Hematopoietic multipotent progenitor cell treated with erythropoietin and hydrocortisone succinate and interleukin-3 and kit ligand, for 8 days (in vitro differentiated cells): ENCODE measurements around the gene TTLL8.
"Not testable (repeated sequence)": the region's sequence is repeated elsewhere in the genome, so short reads cannot be mapped to it uniquely, and the experiment has no call there.

Source experiments
- DNase-seq: peaks from one replicate; pipeline ENCODE4 v3.0.0-alpha.2; 2015

The TTLL8 gene

GRCh38 chr22:50058061-50058905 is at the start of gene TTLL8:
Gene TTLL8, minus strand, starts transcription at chr22:50058298.
- DNase-seq, result no peak

GRCh38 chr22:50107529-50107928 is 49.4 kb upstream of the TTLL8 start:
- no peak for DNase-seq

GRCh38 chr22:50105208-50106100 is 47.4 kb upstream of the TTLL8 start:
- DNase-seq, result peak; percentile 78

GRCh38 chr22:50104141-50104544 is 46.0 kb upstream of the TTLL8 start:
- peak; percentile 79 for DNase-seq

GRCh38 chr22:50102946-50103345 is 44.8 kb upstream of the TTLL8 start:
- DNase-seq, result peak; percentile 39

GRCh38 chr22:50101870-50102565 is 43.9 kb upstream of the TTLL8 start:
- DNase-seq, result no peak

- no peak for DNase-seq
Observed at GRCh38 chr22:50098052-50098451, 40.0 kb upstream of the TTLL8 start.

- no peak for DNase-seq
Observed at GRCh38 chr22:50092342-50092741, 34.2 kb upstream of the TTLL8 start.

- DNase-seq, result no peak
Observed at GRCh38 chr22:50091092-50091768, 33.1 kb upstream of the TTLL8 start.

- DNase-seq, result no peak
Observed at GRCh38 chr22:50090412-50090714, 32.3 kb upstream of the TTLL8 start.

- peak; percentile 44 for DNase-seq
Observed at GRCh38 chr22:50089682-50090411, 31.7 kb upstream of the TTLL8 start, which contains the start of gene MOV10L1. Gene MOV10L1, plus strand, starts transcription at chr22:50090006. Its CDS starts 83 bp downstream, at chr22:50090089.

- no peak for DNase-seq
Observed at GRCh38 chr22:50089231-50089630, 31.1 kb upstream of the TTLL8 start.

GRCh38 chr22:50088096-50088495 is 30.0 kb upstream of the TTLL8 start:
- DNase-seq, result no peak

GRCh38 chr22:50087646-50088045 is 29.5 kb upstream of the TTLL8 start:
- DNase-seq, result no peak

- not testable (repeated sequence) for DNase-seq
Observed at GRCh38 chr22:50086975-50087374, 28.9 kb upstream of the TTLL8 start.

- DNase-seq, result peak; percentile 16
Observed at GRCh38 chr22:50086526-50086925, 28.4 kb upstream of the TTLL8 start.

GRCh38 chr22:50085211-50085972 is 27.3 kb upstream of the TTLL8 start, which contains the start of gene MLC1:
Gene MLC1, minus strand, starts transcription at chr22:50085426. Its CDS starts 524 bp downstream, at chr22:50084902.
- DNase-seq, result peak; percentile 96

- peak; percentile 65 for DNase-seq
Observed at GRCh38 chr22:50084614-50085021, 26.5 kb upstream of the TTLL8 start.

- DNase-seq, result no peak
Observed at GRCh38 chr22:50084080-50084477, 26.0 kb upstream of the TTLL8 start.

GRCh38 chr22:50083462-50084079 is 25.5 kb upstream of the TTLL8 start:
- no peak for DNase-seq
